Stimulated activated CD8-positive, alpha-beta memory T cell treated with anti-CD3 and anti-CD28 coated beads, Interleukin-2, amount 100 ng/mL, for 48 hours (primary cell): ENCODE results near the gene SSTR3.
"Not testable (repeated sequence)": the region's sequence is repeated elsewhere in the genome, so short reads cannot be mapped to it uniquely, and the experiment has no call there.

Experiments used
- DNase-seq, 2 donors: peaks; one replicate each; pipeline ENCODE4 v3.0.0-alpha.2; 2020; ENCODE audit warnings: low read depth in 2 of 2

The SSTR3 gene

DNA sequence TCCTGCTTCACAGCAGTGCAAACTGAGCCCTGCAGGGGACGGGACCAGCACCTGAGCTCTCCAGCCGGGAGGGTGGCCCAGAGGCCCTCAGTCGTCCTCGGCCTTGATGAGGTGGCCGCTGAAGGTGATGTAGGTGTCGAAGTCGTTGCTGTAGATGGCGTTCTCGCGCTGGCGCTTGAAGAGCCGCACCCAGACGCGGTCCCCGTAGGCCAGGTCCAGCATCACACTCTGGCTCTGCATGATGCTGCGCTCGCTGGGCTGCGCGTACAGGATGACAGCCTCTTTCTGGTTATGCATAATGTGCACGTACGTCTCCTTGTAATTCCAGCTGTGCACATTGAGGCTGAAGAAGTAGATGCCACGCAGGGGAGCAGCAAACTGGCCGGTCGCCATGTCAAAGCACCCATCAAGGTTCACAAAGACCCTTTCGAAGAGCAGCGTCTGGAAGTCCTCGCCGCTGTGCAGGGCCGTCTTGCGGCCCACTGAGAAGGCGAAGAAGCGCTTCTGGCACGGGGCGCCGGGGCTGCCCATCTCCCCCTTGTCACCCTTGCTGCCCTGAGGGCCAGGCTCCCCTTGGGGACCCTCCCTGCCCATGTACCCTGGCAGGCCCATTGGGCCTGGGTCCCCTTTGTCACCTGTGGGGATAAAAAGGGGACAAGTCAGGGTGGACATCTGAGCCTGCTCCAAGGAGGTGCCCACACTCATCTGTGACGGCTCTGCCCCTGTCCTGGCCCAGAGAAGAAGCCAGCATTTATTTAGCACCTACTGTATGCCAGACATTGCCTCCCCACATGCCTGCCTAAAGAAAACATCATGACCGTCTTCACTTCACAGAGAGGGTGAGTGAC, 30.0 kb downstream of the SSTR3 start:
- no peak for DNase-seq

DNA sequence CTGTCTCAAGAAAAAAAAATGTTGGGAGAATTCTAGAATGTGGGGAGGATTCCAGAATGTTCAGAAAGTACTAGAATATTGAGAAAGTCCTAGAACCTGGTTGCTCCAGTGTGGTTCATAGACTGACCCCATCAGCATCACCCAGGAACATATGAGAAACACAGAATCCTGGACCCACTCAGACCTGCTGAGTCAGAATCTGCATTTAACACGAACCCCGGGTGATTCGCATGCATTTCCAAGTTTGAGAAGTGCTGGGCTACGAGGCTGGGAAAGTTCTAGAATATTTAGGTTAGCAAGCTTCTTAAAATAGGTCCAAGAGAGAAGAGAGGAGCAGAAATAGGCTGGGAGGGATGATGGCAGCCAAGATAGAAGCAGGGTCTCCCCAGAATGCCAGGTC, 30.6 kb downstream of the SSTR3 start:
- DNase-seq, result no peak

DNA sequence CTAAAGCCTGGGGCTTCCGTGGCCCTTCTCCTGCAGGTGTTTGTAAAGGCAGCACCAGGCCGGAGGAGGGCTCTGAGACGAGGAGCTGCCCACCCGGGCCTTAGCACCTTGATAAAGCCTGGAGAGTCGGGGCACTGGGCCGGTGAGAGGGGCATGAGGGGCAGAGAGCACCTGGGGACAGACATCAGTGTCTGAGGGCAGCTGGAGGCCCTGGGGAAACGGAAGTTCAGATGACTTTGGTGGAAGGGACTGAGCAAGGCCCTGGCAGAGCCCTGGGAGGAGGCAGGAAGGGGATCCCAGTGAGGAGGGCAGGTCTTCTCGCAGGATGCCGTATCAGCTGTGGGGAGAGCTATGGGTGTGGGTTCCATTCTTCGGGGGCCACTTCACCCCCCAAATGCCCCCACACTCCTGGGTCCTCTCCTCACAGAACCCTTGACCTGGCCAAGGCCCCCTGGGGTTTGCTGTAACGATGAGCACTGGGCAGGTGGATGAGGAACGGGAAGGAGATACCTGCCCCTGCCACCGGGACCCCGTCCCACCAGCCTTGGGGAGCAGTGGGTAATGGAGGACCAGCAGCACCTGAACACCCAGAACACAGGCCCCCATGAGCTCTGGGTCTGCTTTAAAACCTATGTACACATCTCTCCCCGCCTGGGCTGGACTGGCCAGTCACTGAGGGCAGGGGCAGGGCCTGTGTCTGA, 31.6 kb downstream of the SSTR3 start:
- DNase-seq, result no peak

DNA sequence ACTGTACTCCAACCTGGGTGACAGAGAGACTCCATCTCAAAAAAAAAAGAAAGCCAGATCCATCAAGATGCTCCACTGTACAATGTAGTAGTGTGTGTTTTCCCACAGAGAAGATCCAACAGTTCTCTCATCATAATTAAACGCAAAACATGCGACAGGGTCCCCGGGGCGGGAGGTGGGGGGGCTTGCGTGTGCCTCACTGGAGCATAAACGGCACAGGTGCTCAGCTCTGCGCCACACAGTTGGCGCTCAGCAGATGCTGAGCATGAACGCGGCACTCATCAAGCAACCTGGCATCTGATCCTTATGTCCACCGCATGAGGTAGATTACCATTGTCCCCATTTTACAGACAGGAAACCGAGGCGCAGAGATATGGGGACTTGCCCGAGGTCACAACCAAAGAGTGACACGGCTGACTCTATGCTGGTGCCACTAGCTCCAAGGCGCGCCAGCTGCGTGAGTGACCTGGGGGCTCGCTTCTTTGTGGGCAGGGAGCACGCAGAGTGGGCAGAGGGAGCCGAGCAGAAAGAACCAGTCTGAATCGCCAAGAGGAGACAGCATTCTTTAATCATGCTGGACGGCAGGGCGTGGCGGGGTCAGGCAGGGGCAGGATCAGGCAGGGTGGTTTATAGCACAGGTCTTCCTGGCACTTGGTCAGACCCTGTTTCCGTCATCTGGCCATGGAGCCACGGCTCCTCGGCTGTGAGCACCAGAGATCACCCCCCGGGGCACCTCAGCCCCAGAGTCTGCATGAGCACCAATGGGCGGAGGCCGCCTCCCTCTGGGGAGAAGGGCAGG, 32.5 kb downstream of the SSTR3 start:
- no peak for DNase-seq

DNA sequence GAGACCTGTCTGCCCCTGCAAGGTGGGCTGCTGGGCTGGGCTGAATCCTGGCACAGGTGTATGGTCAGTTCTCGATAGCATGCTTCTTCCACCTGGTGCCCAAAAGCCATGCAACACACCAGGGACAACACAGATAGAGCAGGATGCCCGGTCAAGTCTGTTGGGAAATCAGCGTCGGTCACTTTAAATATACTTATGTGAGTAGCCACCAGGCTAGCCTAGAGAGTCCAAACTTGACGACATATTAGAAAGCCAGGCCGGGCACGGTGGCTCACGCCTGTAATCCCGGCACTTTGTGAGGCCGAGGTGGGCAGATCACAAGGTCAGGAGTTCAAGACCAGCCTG, 33.2 kb downstream of the SSTR3 start:
- DNase-seq, result no peak

DNA sequence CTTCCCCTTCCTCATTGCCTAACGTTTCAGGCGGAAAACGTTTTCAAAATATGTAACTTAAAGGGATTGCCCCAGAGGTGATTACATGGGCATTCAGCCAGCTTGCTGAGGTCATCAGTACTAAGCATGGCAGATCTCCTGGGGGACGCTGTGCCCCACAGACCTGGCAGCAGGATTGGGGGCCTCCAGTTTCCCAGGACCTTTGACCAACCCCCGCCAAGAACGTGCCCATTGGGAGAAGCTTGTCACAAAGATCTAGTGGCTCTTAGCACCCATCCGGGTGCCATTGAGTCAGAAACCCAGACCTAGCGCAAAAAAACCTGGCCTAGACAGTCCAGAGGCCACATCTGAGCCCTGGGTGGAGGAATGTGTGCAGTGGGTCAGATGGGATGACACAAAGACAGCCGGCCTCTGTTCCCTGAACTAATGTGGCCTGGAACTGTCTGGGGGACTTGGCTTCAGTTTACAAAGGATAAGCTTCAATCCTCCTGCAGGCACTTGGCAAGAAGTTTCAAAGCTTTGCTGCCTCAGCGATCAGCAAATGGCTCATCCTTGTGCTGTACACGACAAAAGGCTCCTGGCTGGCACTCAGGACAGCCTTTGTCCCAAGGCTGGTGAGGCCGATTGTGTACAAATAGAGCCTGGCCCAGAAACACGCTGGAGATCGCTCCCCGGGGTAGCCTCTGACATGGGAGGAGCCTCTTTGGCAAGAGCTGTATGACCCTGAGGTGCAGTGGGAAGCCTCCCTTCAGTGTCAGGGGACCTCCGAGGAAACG, 33.7 kb downstream of the SSTR3 start:
- DNase-seq, result no peak

DNA sequence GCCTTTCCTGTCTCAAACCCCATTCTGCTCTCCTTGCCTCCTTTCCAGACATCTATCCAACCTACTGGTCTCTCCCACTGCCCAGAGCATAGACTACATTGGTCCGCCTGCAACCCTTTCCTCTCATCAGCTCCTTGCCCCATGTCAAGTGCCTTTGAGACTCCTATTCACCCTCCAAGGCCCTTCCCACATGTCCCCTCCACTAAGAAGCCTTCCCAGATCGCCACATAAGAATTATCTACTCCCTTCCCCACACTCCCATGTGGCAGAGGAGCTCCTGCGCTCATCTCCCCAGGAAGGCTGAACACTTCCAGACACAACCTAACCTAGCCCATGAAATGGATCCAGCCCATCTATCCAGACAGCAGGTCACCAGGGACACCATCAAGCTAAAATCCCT, 34.5 kb downstream of the SSTR3 start:
- DNase-seq, result no peak

DNA sequence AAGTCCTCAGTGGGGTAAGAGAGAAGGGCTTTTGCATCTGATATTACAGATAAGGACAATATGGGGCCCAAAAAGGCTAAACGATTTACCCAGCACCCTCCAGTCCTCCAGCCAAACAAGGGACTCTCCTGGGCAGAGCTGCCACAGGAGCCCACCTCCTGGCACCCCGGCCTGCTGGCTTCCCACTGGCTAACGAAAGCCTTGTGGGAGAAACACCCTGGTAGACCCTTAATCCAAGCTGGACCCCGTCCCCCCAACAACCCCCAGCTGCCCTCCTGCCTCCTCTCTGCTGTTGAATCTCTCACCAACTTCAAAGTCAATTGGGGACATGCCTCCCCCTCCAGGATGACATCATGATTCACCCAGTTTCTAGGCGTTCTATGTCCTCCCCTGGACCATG, 35.1 kb downstream of the SSTR3 start:
- DNase-seq, result no peak

DNA sequence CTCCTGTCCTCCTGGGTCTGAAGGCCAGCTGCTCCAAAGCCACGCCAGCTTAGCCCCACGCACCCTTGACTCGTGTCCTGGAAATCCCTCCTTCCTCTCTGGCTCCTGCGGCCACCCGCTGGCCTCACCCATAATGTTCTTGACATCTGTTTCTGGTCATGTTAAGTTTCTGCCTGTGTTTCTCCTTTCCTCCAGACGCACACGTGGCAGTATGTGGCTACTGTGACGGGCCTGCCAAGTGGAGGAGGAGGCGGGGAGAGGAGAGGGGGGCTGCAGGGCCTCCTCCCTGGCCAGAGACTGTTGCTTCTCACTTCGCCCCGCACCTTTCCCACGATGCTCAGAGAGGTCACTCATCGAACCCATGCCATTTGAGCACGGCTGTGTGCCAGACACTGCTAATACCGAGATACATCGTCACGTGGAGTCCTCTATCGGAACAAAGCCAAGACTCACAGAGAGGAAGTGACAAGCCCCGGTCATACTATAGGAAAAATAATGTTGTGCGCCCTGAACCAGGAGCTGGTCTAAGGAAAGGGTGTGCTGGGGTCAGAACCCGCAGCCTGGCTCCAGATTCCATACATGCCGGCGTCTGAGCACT, 35.7 kb downstream of the SSTR3 start:
- DNase-seq, result no peak

DNA sequence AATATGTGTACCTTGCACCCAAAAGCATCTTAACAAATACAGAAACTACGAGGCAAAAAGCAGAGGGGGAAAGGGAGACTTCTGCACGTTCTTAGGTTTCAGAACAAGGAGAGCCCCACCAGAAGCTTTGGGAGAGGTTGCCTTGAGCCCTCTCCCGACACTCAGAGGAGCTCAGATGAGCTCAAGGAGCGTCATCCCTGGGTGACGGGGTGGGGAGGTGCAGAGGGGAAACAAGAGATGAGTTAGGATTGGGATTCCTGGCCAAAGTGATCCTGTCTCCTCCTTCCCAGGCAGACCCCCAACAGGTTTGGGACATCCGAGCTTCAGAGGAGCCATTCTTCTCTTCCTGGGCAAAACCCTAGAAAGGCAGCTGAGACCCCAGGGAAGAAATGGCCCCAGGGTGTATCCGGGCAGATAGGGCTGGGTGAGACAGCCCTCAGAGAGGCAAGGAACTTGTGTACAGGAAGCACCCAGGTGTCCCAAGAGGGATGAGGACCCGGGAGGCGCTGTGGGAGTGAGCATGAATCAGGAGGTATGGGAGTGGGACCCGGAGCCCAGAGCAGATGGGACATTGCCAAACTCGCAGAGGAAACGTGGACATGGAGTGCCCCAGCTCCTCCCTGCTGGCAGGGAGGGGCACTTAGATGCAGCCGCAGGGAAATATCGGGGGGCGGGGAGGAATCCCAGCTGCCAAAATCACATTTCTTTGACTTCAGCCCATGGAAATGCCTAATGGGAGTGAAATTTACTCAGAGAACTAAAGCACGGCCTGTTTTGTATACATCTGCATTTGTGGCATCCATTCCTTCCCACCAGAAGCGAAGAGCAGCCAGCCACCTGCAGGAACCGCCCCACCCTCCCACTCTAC, 36.6 kb downstream of the SSTR3 start:
- no peak for DNase-seq

DNA sequence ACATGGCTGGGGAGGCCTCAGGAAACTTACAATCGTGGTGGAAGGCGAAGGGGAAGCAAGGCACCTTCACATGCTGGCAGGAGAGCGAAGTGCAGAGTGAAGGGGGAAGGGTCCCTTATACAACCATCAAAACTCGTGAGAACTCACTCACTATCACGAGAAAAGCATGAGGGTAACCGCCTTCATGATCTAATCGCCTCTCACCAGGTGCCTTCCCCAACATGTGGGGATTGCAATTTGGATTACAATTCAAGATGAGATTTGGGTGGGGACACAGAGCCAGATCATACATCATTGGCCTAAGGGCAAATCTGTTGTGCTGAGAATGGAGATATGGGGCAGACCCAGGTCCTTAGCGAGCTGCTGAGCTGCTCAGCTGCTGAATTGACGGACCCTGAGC, 37.3 kb downstream of the SSTR3 start:
- DNase-seq, result no peak

DNA sequence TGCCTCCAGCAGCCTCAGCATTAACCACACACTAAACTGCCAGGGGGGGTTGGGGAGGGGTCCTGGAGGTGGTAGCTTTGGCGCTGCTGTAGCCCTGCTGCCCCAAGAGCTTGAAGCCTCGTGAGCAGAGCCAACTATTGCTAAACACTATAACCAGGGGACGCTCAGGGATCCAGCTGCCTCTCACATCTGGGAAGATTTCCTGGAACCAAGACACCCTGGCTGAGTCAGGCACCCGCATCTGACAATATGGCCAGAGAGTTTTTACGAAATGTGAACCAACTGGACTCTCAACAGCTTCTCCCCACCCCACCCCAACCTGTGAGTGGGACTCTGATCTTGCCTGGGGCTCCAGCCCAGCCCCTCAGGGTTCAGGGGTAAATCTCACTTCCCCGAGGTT, 38.6 kb downstream of the SSTR3 start:
- DNase-seq, result no peak

DNA sequence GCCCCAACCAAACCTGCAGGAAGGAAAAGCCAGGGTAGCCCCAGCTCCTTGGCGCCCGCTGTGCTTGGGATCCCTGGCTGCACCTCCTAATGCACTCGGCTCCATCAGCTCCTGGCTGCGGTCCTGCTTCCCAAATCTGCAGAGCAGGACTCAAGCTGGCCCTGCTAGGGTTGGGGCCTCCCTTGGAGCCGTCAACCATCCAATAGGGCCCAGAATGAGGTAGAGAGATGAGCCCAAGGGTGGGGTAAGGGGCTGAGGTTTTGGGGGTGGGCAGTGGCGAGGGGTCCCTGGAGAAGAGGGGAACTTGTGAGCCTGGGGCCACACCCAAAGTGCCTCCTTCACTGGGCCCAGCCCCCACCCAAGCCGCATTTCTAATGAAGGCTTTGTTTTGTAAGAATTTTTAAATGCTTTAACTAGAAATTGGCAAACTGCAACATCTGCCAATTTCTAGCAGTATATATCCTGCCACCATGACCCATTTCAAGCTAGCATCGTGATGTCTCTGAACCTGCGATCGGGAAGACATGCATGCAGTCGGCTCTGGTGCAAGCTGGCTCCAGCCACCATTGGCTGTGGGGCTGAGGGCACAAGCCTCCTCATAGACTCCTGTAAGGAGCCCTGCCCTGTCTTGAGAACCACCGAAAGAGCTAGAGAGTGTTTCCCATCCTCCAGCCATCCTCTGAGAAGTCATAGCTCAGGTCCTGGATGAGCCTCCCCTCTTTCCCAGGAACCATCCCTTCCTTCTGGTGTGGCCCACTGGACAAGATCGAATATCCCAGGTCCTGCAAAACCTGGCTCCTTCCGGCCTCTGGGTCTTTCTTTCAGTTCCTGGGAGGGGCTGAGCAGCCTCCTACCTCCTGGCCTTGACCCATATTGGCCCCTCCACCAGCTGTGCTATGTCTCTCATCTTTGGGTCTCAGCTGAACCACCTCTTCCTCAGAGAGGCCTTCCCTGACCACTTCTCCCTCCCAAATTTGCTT, 39.7 kb downstream of the SSTR3 start:
- DNase-seq, result no peak

DNA sequence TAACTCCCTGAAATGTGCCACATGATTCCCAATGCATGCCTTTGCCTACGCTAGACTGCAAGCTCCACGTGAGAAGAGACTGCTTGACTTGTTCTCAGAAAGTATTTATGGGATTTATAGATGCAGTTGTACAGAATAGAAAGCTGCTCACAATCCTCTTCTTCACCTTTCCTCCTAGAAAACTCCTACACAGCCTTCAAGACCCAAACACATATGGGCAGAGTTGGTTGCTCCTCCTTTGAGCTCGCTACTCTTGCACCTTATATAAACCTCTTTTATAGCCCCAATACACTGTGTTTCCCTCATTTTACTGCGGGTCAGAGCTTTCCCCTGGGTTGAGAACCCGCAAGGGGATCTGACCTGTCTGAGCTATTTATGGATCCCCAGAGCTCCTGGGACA, 40.6 kb downstream of the SSTR3 start:
- no peak for DNase-seq

DNA sequence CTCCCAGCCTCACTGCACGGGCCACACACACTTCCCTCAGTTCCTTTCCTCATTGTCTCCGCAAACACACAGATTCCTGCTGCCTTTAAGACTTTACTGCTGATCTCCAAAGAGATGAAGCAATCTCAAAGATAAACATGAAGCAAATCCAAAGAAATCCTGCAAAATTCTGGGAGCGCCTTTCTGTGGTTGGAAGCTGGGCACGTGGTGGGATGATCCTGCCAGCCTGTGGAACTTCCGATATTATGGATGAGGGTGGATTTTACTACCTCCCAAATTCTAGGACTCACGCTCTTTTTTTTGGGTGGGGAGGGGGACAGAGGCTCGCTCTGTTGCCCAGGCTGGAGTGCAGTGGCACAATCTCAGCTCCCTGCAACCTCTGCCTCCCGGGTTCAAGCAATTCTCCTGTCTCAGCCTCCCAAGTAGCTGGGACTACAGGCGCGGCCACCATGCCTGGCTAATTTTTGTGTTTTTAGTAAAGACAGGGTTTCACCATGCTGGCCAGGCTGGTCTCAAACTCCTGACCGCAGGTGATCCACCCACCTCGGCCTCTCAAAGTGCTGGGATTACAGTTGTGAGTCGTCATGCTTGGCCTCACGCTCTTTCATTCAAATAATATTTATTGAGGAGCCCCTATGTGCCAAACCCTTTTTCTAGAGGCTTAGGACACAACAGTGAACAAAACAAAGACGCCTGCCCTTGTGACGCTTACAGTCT, 41.4 kb downstream of the SSTR3 start:
- DNase-seq, result not testable (repeated sequence)

DNA sequence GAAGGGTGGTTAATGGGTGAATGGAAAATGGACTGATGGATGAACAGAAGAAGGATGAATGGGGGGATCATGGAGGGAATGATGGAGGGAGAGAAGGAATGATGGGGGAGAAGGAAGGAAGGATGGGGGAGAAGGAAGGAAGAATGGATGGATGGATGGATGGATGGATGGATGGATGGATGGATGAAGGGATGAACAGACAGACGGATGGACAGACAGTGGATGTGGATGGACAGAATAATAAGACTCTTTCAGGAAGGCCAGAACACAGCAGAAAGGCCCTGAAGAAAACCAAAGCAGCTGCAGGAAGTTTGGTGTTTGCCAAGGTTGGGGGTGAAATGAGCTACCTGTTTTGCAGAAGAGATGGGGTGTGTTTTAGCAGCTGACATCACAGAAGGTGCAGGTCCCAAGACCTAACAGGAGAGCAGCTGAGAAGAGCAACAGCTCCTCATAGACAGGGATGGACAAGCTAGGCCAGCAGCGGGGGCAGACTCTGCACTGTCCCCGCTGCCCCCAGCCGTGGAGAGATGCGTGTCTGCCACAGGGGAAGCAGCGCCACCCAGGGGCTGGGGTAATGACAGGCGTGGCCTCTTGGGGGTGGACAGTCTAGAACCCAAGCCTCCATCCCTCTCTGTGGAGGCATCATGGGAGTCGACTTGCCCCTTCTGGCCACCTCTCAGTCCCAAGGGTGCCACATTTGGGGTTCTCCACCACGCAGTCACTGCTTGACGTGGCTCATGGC, 42.2 kb downstream of the SSTR3 start:
- DNase-seq, result no peak

DNA sequence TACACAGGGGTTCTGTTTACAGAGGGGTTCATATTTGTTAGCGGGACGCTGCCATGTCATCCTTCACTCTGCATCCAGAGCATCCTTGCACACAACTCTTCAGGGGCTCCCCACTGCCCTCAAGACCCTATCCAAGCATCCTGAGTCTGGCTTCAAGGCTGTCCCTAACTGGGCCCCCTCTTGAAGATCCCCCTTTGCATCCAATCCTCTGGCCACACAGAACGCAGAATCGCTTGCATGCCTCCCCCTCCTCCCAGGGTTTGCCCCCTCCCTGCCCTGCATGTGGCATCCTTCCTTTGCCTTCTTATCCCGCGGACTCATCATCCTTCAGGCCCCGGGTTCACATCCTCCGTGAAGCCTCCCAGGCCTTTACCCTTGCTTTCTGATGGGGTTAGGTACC, 42.9 kb downstream of the SSTR3 start:
- DNase-seq, result no peak
